Measurements from ENCODE around the gene SMTNL2. TPM values are rescaled to one million over a fixed set of nuclear protein-coding genes. Genes with fewer than 3 reads are reported as not detected.
"Not testable (repeated sequence)": the region's sequence is repeated elsewhere in the genome, so short reads cannot be mapped to it uniquely, and the experiment has no call there.

SMTNL2 gene
- total RNA-seq, 1 donor from 2014 or later = 0.32 TPM

GRCh38 chr17:4573669-4574068 lies 10.7 kb upstream of the SMTNL2 start:
- Mint-ChIP-seq H3K36me3 (ENCODE audit: low read depth) (no peaks in the 10 kb centered on the region), H3K27me3 (ENCODE audit: low read depth) (no peaks in the 10 kb centered on the region), H3K4me1 (ENCODE audit: low read depth) (peaks cover 9% of the 10 kb centered on the region), H3K4me3 (ENCODE audit: unreplicated experiment) (no peak overlapping the region), H3K9me3 (ENCODE audit: low read depth) (no peaks in the 10 kb centered on the region), H3K27ac (ENCODE audit: unreplicated experiment) (no peak overlapping the region)
- DNase-seq (ENCODE audit: low spot score) = no peak
- TF ChIP-seq CTCF (IDR thresholded peaks at IDR 0.05) = no peak

GRCh38 chr17:4574448-4575045 lies 9.8 kb upstream of the SMTNL2 start:
- H3K9me3 Mint-ChIP-seq (ENCODE audit: low read depth) = no peaks in the 10 kb centered on the region
- peaks cover 9% of the 10 kb centered on the region for H3K4me1 Mint-ChIP-seq (ENCODE audit: low read depth)
- no peaks in the 10 kb centered on the region for H3K36me3 Mint-ChIP-seq (ENCODE audit: low read depth)
- H3K27ac Mint-ChIP-seq (ENCODE audit: unreplicated experiment) = no peak overlapping the region
- DNase-seq (ENCODE audit: low spot score) = no peak
- TF ChIP-seq CTCF (IDR thresholded peaks at IDR 0.05) = no peak
- no peaks in the 10 kb centered on the region for H3K27me3 Mint-ChIP-seq (ENCODE audit: low read depth)
- H3K4me3 Mint-ChIP-seq (ENCODE audit: unreplicated experiment) = no peak overlapping the region

GRCh38 chr17:4576161-4576558 lies 8.2 kb upstream of the SMTNL2 start:
- peaks cover 9% of the 10 kb centered on the region for H3K4me1 Mint-ChIP-seq (ENCODE audit: low read depth)
- TF ChIP-seq CTCF (IDR thresholded peaks at IDR 0.05) = no peak
- no peak overlapping the region for H3K4me3 Mint-ChIP-seq (ENCODE audit: unreplicated experiment)
- H3K27ac Mint-ChIP-seq (ENCODE audit: unreplicated experiment) = no peak overlapping the region
- peaks cover 5% of the 10 kb centered on the region for H3K27me3 Mint-ChIP-seq (ENCODE audit: low read depth)
- no peaks in the 10 kb centered on the region for H3K36me3 Mint-ChIP-seq (ENCODE audit: low read depth)
- no peaks in the 10 kb centered on the region for H3K9me3 Mint-ChIP-seq (ENCODE audit: low read depth)
- DNase-seq (ENCODE audit: low spot score) = no peak

- Mint-ChIP-seq H3K9me3 (ENCODE audit: low read depth) (no peaks in the 10 kb centered on the region), H3K27ac (ENCODE audit: unreplicated experiment) (peak overlapping the region; percentile 36), H3K27me3 (ENCODE audit: low read depth) (peaks cover 10% of the 10 kb centered on the region), H3K36me3 (ENCODE audit: low read depth) (no peaks in the 10 kb centered on the region), H3K4me1 (ENCODE audit: low read depth) (peaks cover 9% of the 10 kb centered on the region), H3K4me3 (ENCODE audit: unreplicated experiment) (no peak overlapping the region)
- no peak for DNase-seq (ENCODE audit: low spot score)
- TF ChIP-seq CTCF (IDR thresholded peaks at IDR 0.05) = no peak
Measured at GRCh38 chr17:4576729-4577322, 7.5 kb upstream of the SMTNL2 start.

- Mint-ChIP-seq H3K4me1 (ENCODE audit: low read depth) (peaks cover 9% of the 10 kb centered on the region), H3K36me3 (ENCODE audit: low read depth) (no peaks in the 10 kb centered on the region), H3K27me3 (ENCODE audit: low read depth) (peaks cover 15% of the 10 kb centered on the region), H3K27ac (ENCODE audit: unreplicated experiment) (no peak overlapping the region), H3K4me3 (ENCODE audit: unreplicated experiment) (no peak overlapping the region), H3K9me3 (ENCODE audit: low read depth) (no peaks in the 10 kb centered on the region)
- no peak for DNase-seq (ENCODE audit: low spot score)
- no peak for TF ChIP-seq CTCF (IDR thresholded peaks at IDR 0.05)
Measured at GRCh38 chr17:4577386-4577993, 6.8 kb upstream of the SMTNL2 start.

- H3K36me3 Mint-ChIP-seq (ENCODE audit: low read depth); H3K4me1 Mint-ChIP-seq (ENCODE audit: low read depth); DNase-seq (ENCODE audit: low spot score); H3K9me3 Mint-ChIP-seq (ENCODE audit: low read depth); H3K27ac Mint-ChIP-seq (ENCODE audit: unreplicated experiment); H3K4me3 Mint-ChIP-seq (ENCODE audit: unreplicated experiment): not testable (repeated sequence)
- H3K27me3 Mint-ChIP-seq (ENCODE audit: low read depth) = peaks cover 23% of the 10 kb centered on the region
Measured at GRCh38 chr17:4578349-4578748, 6.0 kb upstream of the SMTNL2 start.

Measured in chondrocyte (in vitro differentiated cells).